ENCODE data around the gene SOCS3.

GRCh38 chr17:78316115-78316866 is 43.6 kb downstream of the SOCS3 start:
- TF ChIP-seq CTCF (conservative IDR thresholded peaks at IDR 0.05) (no peak), EZH2 (IDR thresholded peaks at IDR 0.05; ENCODE audit: low read depth) (no peak)
